Activated CD4-positive, alpha-beta T cell treated with anti-CD3 and anti-CD28 coated beads, Interleukin-2, amount 50 U/mL, for 48 hours (primary cell): ENCODE results near the gene SSBP3.
"Not testable (repeated sequence)": the region's sequence is repeated elsewhere in the genome, so short reads cannot be mapped to it uniquely, and the experiment has no call there.

ENCODE experiments used
- DNase-seq, 2 experiments: peaks; one replicate each; pipeline ENCODE4 v3.0.0-alpha.2; 2020

The SSBP3 gene

GRCh38 chr1:54239035-54239383, 167.2 kb downstream of the SSBP3 start:
- no peak for DNase-seq

- no peak for DNase-seq
These were observed 167.7 kb downstream of the SSBP3 start for GRCh38 chr1:54238353-54239034.

- DNase-seq: no peak
These were observed 168.6 kb downstream of the SSBP3 start for GRCh38 chr1:54237586-54237985.

GRCh38 chr1:54234284-54234683, 171.9 kb downstream of the SSBP3 start:
- no peak for DNase-seq

- not testable (repeated sequence) for DNase-seq
These were observed 173.0 kb downstream of the SSBP3 start for GRCh38 chr1:54233196-54233595.

GRCh38 chr1:54230507-54231339, 175.5 kb downstream of the SSBP3 start:
- peak; percentile 71 to 75 for DNase-seq

GRCh38 chr1:54229281-54229891, 176.8 kb downstream of the SSBP3 start:
- DNase-seq: peak; percentile 44 to 57

- no peak for DNase-seq
These were observed 177.5 kb downstream of the SSBP3 start for GRCh38 chr1:54228638-54229079.

- no peak for DNase-seq
These were observed 178.3 kb downstream of the SSBP3 start for GRCh38 chr1:54227891-54228310.

GRCh38 chr1:54227091-54227602, 179.0 kb downstream of the SSBP3 start:
- no peak for DNase-seq

GRCh38 chr1:54225986-54226559, 180.1 kb downstream of the SSBP3 start:
- no peak for DNase-seq

GRCh38 chr1:54225378-54225777, 180.8 kb downstream of the SSBP3 start:
- no peak for DNase-seq

- DNase-seq: no peak
These were observed 182.0 kb downstream of the SSBP3 start for GRCh38 chr1:54224233-54224632.

GRCh38 chr1:54223441-54224202, 182.6 kb downstream of the SSBP3 start:
- no peak for DNase-seq

GRCh38 chr1:54222711-54223110, 183.5 kb downstream of the SSBP3 start:
- DNase-seq: no peak

GRCh38 chr1:54221867-54222484, 184.2 kb downstream of the SSBP3 start:
- DNase-seq: no peak

GRCh38 chr1:54221113-54221834, 184.9 kb downstream of the SSBP3 start:
- DNase-seq: no peak

- no peak for DNase-seq
These were observed 186.0 kb downstream of the SSBP3 start for GRCh38 chr1:54220004-54220811.

GRCh38 chr1:54219688-54220003, 186.5 kb downstream of the SSBP3 start:
- DNase-seq: no peak

- DNase-seq: no peak
These were observed 187.1 kb downstream of the SSBP3 start for GRCh38 chr1:54218883-54219687.
